ENCODE measurements around the gene PRODH. TPM values are rescaled to one million over a fixed set of nuclear protein-coding genes. Genes with fewer than 3 reads are reported as not detected.

Gene PRODH
- total and polyA plus RNA-seq, 2 donors (not counting 3 experiments of a cell fraction or from before 2014, with no cell fraction given): not detected

DNA sequence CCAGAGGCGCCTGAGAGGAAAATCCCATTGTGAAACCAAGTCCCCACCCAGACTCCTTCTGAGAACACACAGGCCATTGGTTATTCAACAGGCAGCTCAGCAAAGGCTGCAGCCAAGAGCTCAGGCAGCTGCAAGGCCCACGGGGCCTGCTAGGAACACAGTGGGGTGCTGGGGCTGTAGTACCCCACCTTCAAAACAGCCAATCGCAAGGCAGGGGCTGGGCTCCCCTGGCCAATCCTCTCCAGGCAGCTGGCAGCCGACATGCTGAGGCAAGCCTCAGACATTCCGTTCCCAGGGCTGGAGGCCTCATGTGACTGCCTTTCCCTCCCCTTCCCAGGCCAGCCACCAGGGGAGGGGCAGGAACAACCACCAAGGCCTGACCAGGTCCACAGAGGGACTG is 6.6 kb downstream of the PRODH start:
- Histone ChIP-seq H3K9me3 (replicated peaks; ENCODE audit: control insufficient read depth, insufficient read depth, low read length) (no peaks in the 10 kb centered on the region), H3K27me3 (ENCODE audit: control insufficient read depth in 2 of 2, insufficient read depth in 2 of 2, low read length in 2 of 2) (no peaks in the 10 kb centered on the region), H3K4me1 (ENCODE audit: control insufficient read depth, extremely low read depth, insufficient read depth, low read length) (no peaks in the 10 kb centered on the region), H3K36me3 (ENCODE audit: control insufficient read depth in 2 of 2, extremely low read depth in 1 of 2, insufficient read depth in 2 of 2, low read length in 2 of 2) (no peaks in the 10 kb centered on the region), H2AFZ (ENCODE audit: low read depth, low read length) (no peak overlapping the region), H3K9me1 (replicated peaks; ENCODE audit: control insufficient read depth, extremely low read depth, insufficient read depth, low read length) (no peaks in the 10 kb centered on the region), H3K9ac (replicated peaks; ENCODE audit: extremely low read depth, insufficient read depth, low read length) (no peak overlapping the region), H4K20me1 (replicated peaks; ENCODE audit: control insufficient read depth, extremely low read depth, insufficient read depth, low read length) (no peaks in the 10 kb centered on the region), H3K27ac (ENCODE audit: insufficient read depth, low read depth, low read length) (no peak overlapping the region), H3K4me3 (replicated peaks in 1 of 3; ENCODE audit: insufficient read depth in 1 of 3, low read depth in 1 of 3, low read length in 3 of 3) (no peak overlapping the region), H3K79me2 (ENCODE audit: control insufficient read depth, insufficient read depth, low read length) (no peaks in the 10 kb centered on the region), H3K4me2 (ENCODE audit: insufficient read depth, low read length) (no peak overlapping the region)
- no peak for TF ChIP-seq CTCF (IDR thresholded peaks at IDR 0.05; ENCODE audit: extremely low read depth in 1 of 2, insufficient read depth in 1 of 2, low read depth in 1 of 2, low read length in 2 of 2)
- no TSS peak for BruUV-seq (replicated peaks)
- DNase-seq (ENCODE audit: low read depth, low spot score) (no peak), FAIRE-seq (peak; percentile 24)
- intact Hi-C loops (cut with micrococcal nuclease) (no loop called here), dilution Hi-C loops (cut with MboI; ENCODE audit: extremely low pct_ligation_motif_present, low sequenced_read_pairs) (no loop called here)
- ChIA-PET CTCF (interaction anchor here (0.9 kb wide), 1 partner anchor 21 kb away, joined by 5 read pairs; no protein-coding TSS in a partner anchor), POLR2A (no interaction called here)

- DNase-seq (ENCODE audit: low read depth, low spot score) (no peak), FAIRE-seq (no peak)
- BruUV-seq (replicated peaks): no TSS peak
- H3K9ac ChIP-seq (replicated peaks; ENCODE audit: extremely low read depth, insufficient read depth, low read length): no peak overlapping the region
- no peaks in the 10 kb centered on the region for H3K9me3 ChIP-seq (replicated peaks; ENCODE audit: control insufficient read depth, insufficient read depth, low read length)
- TF ChIP-seq, protein P1, sequence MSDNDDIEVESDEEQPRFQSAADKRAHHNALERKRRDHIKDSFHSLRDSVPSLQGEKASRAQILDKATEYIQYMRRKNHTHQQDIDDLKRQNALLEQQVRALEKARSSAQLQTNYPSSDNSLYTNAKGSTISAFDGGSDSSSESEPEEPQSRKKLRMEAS (IDR thresholded peaks at IDR 0.05; ENCODE audit: insufficient read depth, insufficient read length): no peak
- no peak for TF ChIP-seq POLR2AphosphoS5 (IDR thresholded peaks at IDR 0.05; ENCODE audit: insufficient read depth, low read depth, low read length)
- H3K4me1 ChIP-seq (ENCODE audit: control insufficient read depth, extremely low read depth, insufficient read depth, low read length): no peaks in the 10 kb centered on the region
- H3K27me3 ChIP-seq (ENCODE audit: control insufficient read depth in 2 of 2, insufficient read depth in 2 of 2, low read length in 2 of 2): no peaks in the 10 kb centered on the region
- no peaks in the 10 kb centered on the region for H4K20me1 ChIP-seq (replicated peaks; ENCODE audit: control insufficient read depth, extremely low read depth, insufficient read depth, low read length)
- no peaks in the 10 kb centered on the region for H3K9me1 ChIP-seq (replicated peaks; ENCODE audit: control insufficient read depth, extremely low read depth, insufficient read depth, low read length)
- H2AFZ ChIP-seq (ENCODE audit: low read depth, low read length): no peak overlapping the region
- ChIA-PET CTCF (no interaction called here), POLR2A (no interaction called here)
- dilution Hi-C loops (cut with MboI; ENCODE audit: extremely low pct_ligation_motif_present, low sequenced_read_pairs) (no loop called here), intact Hi-C loops (cut with micrococcal nuclease) (no loop called here)
- no peak overlapping the region for H3K4me3 ChIP-seq (replicated peaks in 1 of 3; ENCODE audit: insufficient read depth in 1 of 3, low read depth in 1 of 3, low read length in 3 of 3)
- H3K79me2 ChIP-seq (ENCODE audit: control insufficient read depth, insufficient read depth, low read length): no peaks in the 10 kb centered on the region
- H3K36me3 ChIP-seq (ENCODE audit: control insufficient read depth in 2 of 2, extremely low read depth in 1 of 2, insufficient read depth in 2 of 2, low read length in 2 of 2): no peaks in the 10 kb centered on the region
- H3K4me2 ChIP-seq (ENCODE audit: insufficient read depth, low read length): no peak overlapping the region
- H3K27ac ChIP-seq (ENCODE audit: insufficient read depth, low read depth, low read length): no peak overlapping the region
Observed at GRCh38 chr22:18927573-18927972, 8.5 kb downstream of the PRODH start.

Measured in endothelial cell of umbilical vein (primary cell).